Measurements from ENCODE around the gene RAD51.
A peak's percentile ranks its signal among the peaks of the same experiment; 100 is the strongest.

The RAD51 gene

DNA sequence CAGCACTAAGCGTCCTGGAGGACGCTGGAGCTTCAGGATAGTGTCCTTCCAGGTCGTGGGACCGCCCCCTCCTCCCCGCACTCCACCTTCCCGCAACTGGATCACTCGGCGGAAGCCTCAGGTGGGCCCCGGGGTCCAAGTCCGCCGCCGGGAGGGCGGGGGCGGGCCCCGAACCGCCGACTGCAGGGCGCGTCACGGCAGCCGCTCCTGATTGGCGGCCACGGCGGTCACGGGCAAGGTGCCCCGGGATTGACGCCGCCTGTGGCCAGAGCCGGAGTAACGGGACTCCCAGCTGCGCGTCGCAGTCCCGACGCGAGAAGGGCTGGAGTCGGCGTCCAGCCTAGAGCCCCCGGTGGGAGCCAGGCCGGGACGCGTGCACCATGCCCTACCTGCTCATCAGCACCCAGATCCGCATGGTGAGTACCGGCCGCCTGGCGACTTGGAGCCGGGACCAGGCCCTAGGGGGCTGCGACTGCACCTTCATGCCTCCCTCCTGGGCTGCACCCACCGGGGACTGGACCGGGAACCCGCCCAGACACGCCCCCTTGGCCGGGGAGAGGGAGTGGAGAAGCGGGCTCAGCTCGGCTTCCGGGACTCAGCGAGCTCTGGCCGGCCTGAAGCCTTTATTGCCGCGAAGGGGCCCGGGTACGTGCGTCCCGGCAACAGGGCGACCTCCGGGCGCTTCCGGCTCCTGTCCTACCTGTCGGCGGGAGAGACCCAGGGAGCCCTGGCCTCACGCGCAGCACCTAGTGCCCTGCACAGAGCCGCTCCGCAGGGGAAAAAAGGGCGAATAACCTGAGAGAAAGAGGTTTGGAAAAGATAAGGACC is 69.0 kb downstream of the RAD51 start, which contains the start of gene GCHFR:
Gene GCHFR, plus strand, starts transcription at position 268 of the 828 bp plus-strand sequence. Its CDS starts 113 bp downstream, at position 381.
- ATAC-seq, result peak; percentile 52 to 55

DNA sequence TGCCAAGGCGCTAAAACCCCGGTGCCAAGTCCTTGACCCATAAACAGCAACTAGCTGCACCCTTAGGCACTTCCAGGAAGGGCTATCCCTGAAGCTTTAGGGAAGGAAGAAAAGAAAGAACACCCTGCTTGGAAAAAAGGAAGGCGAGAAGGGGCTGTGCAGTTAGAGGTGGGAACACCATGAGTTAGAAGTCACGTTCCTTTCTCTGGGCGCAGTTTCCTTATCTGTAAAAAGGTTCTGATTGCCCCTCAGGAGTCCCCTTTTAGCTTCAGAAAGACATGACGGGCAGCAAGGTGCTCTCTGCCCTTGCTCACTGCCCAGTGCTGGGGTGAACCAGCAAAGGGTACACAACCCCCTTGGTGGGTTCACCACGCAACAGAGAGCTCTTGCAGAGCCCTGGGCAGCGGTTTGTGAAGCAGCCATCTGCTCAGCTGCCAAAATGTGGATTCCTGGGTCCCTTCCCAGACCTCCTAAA is 69.7 kb downstream of the RAD51 start:
- ATAC-seq, result no peak

DNA sequence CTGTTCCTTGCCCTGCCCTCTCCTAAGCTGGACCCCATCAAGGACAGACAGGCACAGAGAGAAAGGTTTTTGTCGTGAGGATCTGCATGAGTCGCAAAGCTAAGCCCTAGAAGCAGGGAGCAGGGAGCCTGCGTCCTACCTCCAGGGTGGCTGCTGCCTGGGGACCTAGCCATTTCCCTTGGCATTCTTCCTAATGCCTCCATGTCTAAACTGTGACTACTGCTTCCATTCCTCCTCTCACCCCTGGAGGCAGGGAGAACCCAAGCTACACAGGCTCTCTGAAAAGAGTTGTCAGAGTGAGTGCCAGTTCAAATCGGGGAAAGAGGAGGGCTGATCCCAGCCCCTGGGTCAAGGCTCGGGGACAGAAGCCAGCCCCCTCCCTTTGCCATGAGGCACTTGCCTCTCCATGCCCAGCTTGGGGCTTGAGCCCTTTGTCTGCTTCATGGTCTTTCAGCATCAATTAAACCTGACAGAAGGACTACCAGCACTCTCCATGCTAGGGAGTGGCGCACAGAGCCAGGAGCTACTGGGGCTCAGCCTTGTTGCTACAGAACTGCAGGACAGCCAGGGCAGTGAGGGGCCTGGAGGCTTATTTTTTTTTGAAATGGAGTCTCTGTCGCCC is 71.3 kb downstream of the RAD51 start:
- ATAC-seq, result no peak

- no peak for ATAC-seq
Measured at GRCh38 chr15:40766906-40767837, 72.2 kb downstream of the RAD51 start.

GRCh38 chr15:40767838-40768500 is 73.0 kb downstream of the RAD51 start:
- no peak for ATAC-seq

- no peak for ATAC-seq
Measured at GRCh38 chr15:40768521-40769273, 73.7 kb downstream of the RAD51 start.

DNA sequence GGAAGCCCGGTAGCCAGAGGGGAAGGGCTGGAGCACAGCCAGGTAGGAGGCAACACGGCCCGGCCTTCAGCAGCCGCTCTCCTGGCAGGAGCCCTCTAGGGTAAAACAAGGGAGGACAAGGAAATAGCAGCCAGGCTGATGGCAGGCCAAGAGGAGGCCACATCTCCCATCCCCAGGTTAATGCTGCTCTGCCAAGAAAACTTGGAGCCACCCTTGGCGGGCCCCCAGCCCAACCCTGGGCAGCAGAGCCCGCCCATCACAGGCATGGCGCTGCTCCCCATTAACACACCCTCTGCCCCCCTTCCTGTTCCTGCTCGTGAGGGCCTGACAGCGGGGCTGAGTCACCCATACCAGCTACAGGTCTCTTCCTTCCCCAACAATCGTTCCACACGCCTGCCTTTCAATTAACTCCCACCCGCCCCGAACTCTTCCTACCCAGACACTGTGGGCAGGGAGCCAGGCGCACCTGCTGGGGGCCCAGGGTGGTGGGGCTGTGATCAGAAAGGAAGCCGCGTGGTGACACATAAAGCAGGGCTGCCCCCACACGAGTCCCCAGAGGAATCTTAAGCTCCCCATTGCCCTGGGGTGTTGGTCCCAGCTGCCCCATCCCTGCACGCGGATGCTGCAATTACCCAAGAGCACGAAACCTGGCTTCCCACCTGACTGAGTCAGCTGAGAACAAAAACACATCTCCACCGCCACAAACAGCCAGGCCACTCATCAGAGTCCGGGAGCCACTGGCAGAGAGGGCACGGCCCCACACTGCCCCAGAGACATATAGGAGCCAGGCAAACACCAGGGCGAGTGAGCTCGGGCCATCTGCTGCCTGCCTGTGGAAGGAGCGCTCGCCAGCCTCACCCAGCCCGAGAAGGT is 74.5 kb downstream of the RAD51 start, which contains the start of gene C15orf62:
Gene C15orf62, plus strand, starts transcription at position 707 of the 873 bp plus-strand sequence. CDS start 516 bp downstream, outside the sequence.
- ATAC-seq, result peak; percentile 57 to 62

DNA sequence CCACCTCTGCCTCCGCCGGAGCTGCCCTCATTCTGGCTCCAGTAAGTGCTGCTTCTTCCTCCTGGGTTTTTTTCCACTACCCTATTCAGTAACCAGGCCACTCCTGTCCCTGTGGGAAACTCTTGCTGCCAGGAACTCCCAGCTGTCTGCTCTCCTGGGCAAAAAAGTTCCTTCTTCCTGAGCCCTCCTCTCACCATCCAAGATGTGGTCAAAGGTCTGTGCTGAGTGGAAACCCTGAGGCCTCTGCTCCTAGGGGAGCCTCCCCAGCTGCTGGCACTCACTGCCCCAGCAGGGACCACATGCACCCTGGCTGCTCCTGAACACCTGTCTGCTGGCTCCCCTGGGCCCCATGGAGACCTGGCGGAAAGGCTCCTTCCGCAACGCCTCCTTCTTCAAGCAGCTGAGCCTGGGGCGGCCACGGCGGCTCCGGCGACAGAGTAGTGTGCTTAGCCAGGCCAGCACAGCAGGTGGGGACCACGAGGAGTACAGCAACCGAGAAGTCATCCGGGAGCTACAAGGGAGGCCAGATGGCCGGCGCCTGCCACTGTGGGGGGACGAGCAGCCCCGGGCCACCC is 75.3 kb downstream of the RAD51 start:
- no peak for ATAC-seq

DNA sequence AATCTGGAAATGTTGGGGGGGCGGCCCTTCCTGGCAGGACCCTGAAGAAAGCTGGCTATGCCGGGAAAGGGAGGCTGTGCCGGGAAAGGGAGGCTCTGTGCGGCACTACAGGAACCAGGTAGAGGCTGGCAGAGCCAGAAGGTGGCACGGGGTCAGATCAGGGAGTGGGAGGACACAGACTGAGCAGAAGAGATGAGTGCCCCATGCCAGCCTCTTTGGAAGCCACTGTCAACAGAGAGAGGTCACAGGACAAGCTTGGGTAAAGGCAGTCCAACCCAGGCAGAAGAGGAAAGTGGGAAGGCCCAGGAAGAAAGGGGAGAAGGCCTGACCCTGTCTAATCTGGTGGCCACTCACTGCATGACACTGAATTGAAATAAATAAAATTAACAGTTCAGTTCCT is 76.3 kb downstream of the RAD51 start:
- ATAC-seq, result no peak

- no peak for ATAC-seq
Measured at GRCh38 chr15:40772014-40772413, 77.0 kb downstream of the RAD51 start.

DNA sequence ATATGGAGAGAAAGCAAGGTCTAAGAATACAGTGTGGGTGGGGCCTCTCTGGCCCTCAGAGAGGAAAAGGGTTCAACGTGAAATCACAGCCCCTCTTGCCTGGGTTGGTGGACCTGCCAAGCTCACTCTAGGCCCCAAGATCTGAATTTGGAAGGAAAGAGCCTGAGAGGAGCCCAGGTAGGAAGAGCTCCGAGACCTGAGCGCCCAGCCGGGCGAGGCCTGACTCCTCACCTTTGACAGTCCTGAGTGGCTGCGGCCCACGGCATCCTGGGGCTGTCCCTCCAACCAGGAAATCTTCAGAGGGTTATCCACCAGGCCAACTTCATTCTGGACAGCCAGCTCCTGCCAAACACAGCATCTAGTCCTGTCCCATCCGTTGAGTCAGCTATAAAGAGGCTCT is 78.5 kb downstream of the RAD51 start:
- ATAC-seq, result no peak

DNA sequence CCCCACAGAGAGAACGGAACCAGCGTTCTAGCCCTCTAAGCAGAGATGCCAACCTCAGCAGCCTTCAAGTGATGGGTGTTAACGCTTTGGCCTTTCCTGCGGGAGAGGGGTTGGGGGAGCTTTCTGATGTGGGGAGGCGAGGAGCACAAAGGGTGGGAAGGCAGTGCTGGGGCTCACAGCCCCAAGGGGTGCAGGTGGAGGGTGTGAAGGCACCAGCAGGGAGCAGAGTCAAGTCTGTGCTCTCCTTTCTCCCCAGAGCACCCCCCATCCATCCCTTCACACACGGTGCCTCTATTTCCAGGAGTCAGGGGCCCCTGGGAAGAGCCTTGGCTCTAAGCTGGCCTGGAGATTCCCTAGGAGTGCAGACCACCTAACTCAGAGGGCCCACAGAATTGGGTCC is 78.9 kb downstream of the RAD51 start:
- ATAC-seq, result no peak

DNA sequence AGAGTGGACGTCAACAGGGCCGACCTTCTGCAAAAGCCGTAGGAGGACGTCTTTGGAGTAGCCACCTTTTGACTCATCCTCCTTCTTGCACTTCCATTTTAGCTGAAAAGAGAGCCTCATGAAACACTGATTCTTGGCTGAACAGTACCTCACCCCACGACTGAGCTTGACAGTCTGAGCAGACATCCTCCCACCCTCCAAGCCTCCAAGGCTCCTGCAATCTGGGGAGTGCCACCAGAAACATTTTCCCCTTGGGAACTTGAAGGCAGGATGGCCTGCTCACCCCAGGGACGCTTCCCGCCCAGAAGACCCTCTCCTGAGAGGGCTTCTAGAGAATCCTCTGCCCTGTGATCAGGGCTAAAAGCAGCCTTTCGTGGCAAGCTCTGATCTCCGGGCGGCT is 80.0 kb downstream of the RAD51 start:
- no peak for ATAC-seq

DNA sequence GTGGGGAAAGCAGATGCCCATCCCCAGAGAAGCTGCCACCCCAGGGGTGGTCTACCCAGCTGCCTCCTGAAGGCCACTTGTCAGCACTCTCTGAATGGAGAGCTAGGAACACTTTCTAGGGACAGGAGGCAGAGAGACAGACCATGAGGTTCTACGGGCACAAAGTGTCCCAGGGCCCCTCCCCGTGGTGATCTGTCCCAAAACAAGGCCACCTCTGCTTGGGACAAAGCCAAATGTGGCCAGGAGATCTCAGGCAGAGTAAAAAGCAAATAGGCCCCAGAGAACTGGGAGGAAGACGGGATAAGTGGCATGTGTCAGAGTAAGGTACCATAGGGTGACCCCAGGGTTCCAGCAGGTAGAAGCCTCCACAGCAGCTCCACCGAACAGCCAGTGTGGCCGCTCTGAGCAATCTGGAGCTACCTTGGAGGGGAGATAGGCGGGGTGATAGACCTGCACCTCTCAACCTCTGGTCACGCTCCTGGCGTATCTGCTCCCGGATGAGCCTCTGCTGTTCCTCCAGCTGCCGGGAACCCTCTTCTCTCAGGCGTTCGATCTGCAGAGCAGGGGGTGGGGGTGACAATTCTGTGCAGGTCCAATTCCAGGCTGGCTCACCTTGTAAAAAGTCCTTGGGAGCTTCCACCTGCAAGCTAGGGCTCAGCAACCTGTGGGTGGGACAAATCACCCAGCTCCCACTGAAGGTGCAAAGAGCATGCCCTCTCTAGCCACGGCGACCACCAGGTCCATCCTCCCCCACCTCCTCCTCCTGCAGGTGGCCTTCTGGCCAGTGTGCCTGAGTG is 81.0 kb downstream of the RAD51 start:
- ATAC-seq, result no peak

DNA sequence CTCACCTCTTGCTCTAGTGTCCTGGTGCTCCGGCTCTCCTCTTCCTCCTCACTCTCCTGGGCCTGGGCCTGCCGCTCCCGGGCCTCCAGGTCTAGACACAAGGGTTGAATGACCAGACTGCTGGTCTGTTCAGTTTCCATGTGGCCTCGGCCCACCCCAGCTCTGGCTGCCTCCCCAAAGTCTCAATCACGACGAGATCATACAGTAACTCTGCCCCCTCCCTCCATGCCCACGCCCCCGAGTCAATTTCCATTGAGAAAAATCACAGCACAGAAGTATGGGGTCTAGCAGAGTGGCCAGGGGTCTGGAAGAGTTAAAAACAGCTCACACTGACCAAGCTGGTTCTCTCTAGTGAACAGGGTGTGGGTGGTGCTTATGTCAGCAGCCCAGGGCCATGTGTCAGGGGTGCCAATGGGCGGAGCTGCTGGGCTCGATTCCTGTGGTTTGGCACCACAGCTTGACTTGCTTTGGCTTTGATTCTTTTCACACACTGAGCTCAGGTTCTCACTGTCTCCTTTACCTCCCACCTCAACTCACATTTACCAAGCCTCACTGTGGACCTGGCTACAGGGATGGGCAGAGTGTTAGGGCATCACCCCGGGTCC is 81.7 kb downstream of the RAD51 start:
- ATAC-seq, result peak in 1 of 2 donors; percentile 48
